NCI-H2196 (cell line): ENCODE data around the gene CPTP.

ENCODE experiments used
- DNase-seq: peaks from one replicate; lab custom pipeline; 2025; ENCODE audit not compliant: unreplicated experiment; lab: John Stamatoyannopoulos, UW

The CPTP gene

GRCh38 chr1:1291548-1292441 is 32.8 kb upstream of the CPTP start:
- peak; percentile 68 for DNase-seq

- DNase-seq, result no peak
Measured at GRCh38 chr1:1292442-1292779, 32.2 kb upstream of the CPTP start.

DNA sequence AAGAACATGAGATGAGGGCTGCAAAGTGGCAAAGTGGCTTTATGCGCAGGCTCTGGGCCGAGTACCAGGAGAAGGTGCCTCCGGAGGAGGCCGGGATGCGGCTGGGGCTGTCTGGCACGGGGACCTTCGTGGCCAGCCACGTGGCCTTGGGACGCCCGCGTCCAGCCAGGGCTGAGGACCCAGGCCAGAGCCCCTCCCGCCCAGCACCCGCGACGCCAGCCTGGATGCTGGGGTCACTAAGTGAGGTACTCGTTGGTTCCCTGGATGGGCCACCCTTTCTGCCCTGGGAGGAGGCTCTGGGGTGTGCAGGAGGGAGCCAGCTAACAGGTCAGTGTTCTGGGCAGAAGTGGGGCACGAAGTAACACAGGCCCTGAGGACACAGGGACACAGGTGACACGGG is 31.8 kb upstream of the CPTP start:
- no peak for DNase-seq

DNA sequence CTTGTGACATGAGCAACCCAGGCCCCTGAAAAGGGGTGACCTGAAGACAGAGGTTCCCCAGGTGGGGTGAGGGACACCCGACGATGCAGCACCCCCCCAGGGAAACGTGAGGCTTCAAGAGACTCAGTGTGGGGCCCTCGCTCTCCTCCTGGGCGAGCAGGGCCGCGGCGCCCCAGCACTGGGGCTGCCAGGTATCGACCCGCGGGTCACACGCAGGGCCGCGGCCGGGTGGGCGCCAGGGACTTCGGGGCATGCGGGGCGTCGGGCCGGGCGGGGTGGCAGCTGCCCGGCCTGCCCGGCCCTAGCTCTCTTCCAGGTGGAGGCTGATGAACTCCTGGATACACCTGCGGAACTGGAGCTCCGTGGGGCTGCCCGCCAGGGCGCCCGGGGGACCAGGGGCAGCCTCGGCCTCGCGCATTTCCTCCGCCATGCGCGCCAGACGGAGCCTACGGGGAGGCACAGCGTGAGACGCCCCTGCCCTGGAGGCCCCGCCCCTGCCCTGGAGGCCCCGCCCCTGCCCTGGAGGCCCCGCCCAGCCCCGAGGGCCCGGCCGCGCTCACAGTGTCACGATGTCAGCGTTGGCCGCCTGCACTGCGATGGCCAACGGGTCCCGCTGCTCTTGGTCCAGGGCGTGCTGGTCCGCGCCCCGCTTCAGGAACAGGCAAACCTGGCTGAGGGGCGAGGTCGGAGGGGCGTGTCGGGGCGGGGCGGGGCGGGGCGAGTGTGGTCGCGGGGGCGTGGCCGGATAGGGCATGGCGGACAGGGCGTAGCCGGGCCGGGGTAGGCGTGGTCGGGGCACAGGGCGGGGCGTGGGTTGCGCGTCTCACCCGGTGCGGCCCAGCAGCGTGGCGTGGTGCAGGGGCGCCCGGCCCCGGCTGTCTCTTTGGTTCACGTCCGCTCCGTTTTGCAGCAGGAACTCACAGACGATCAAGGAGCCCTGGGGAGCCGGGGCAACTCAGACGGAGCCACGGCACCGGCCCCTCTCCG is 31.0 kb upstream of the CPTP start:
- DNase-seq, result no peak

DNA sequence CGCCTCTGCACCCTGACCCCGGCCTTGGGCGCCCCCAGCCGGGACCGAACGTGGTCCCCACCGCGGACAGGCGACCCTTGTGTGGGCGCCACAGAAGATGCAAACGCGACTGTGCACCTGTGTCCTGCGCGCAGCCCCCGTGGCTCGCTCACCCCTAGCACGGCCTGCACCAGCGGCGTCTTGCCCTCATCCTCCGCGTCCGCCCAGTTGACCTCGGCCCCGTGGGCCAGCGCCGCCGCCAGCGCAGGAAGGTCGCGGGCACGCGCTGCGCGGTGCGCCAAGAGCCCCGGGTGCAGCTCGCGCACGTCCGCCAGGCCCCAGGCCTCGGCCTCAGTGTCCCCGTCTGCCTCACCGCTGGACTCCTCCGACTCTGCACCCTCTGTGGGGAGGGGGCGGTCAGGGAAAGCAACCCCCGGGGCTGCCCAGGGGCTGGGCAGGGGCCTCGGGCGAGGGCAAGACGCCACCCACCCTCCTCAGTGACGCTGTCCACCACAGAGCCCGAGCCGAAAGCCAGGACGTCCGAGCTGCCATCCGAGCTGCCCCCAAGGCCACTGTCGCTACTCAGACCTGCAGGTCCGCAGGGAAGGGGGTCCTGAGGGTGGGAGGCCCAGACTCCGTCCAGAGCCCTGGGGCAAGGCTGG is 30.2 kb upstream of the CPTP start:
- no peak for DNase-seq

DNA sequence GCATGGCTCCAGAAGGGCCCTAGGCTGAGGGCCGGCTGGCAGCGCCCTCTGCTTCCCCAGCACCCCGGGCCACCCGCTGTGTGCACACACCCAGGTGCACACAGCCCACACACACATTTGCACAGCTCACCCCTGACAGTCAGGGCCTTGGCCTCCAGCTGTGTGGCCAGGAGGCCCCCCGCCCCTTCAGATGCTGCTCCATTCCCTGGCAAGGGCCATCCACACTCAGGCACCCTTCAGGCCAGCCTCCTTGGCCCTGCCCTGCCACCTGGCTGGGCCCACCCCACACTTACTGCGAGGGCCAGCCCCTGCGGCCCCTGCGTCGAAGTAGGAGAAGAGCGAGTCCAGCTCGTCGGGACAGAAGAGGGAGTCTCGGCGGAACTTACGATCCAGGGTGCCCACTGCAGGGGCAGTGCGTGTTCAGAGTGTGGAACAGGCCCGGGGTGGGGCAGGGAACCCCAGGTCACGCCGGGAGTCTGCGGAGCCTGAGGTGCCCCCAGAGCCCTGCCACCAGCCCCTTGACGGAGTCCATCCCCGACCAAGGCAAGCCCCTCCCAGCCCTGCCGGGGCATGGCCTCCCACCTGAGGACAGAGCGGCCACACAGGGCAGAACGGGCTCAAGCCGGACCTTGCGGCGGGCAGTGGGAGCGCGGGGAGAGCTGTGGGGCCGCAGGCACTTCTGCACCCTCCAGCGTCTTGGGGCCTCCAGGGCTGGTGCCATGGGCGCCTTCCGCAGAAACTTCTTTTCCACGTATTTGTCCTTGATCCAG is 29.3 kb upstream of the CPTP start:
- DNase-seq, result no peak

DNA sequence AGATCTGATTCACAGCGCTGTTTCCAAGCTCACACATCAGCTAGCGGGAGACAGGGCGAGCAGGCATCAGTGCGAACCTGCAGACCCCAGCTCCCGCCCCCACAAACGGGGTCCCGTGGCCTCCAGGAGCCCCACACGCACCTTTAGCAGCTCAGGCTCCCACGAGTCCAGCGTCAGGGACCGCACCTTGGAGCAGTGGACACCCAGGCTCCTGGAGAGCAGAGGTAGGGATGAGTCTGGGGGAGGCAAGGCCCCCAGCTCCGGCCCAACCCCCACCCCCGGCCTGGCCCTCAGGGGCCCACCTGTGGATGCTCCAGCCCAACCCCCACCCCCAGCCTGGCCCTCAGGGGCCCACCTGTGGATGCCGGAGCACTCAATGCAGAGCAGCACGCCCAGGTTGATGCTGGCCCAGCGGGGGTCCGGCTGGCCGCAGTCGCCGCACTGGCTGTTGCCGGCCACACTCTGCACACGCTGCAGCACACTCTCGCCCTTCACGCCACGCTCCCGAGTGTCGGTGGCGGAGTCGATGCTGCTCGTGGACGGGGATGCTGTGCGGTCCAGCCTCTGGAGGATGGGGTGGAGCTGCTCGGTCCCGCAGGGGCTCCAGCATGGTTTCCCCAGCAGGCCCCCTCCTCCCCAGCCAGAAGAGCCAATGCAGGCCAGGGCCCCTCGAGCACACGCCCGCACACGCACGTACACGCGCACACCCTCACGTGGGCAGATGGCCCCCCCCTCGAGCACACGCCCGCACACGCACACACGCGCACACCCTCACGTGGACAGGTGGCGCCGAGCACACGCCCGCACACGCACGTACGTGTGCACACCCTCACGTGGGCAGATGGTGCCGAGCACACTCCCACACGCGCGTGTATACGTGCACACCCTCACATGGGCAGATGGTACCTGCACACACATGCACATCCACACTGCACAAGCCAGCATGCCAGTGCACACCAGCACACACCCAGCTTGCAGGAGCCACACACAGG is 28.2 kb upstream of the CPTP start:
- DNase-seq, result no peak

DNA sequence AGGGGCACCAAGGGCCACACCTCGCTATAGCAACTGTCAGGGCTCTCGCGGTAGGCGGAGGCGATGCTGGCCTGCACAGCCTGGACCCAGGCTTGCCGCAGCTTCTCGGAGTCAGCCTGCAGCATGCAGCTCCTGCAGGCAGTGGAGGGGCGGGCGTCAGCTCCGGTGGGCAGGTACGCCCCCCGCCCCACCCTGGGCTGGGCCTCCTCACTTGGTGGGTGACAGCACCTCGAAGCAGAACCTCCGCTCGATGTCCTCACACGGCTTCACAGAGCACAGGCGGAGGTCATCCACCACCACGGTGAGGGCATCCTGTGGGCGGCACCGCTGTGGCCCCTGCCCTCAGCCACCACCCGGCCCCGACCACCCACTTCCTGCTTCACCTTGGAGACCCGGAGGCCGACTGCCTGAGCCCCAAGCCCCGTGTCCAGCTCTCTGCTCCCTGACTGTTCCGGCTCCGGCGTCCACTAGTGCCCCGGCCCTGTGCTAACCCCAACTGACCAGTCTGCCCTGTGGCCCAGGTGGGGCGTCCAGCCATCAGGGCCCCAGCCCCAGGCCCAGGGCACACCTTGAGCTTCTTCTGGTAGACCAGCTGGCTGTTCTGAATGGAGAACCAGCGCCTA is 26.7 kb upstream of the CPTP start:
- no peak for DNase-seq

DNA sequence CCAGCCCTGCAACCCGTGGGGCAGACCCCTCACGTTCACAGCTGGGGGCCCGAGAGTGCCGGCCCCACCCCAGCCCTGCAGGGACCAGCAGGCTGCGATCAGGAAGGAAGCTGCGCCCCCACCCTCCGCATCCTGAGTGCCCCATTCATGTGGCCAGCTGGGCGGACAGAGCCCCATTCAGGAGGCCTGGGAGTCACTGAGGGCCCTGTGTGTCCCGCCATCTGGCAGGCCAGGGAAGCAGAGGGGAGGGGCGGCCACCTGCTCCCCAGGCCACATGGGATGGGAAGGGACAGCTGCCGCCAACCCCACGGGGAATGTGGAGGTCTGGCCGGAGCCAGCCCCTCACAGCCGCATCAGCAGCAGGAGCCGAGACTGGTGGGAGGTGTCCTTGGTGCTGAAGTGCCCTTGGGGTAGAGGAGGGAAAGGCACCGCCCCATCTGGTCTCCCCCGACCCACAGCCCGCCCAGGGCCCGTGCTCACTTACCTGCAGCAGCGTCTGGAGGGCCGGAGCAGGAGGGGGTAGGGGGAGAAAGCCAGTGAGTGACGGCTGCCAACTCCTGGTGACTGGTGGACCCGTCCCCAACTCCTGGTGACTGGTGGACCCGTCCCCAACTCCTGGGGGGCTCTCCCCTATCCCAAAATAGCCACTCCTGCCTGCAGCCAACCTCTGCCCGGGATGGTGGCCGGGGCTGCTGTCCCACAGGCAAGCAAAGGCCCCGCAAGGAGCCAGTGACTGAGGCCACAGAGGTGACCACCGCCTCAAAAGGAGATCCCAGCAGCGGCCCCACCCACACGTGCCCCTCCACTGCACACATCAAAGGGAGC is 25.5 kb upstream of the CPTP start:
- no peak for DNase-seq

DNA sequence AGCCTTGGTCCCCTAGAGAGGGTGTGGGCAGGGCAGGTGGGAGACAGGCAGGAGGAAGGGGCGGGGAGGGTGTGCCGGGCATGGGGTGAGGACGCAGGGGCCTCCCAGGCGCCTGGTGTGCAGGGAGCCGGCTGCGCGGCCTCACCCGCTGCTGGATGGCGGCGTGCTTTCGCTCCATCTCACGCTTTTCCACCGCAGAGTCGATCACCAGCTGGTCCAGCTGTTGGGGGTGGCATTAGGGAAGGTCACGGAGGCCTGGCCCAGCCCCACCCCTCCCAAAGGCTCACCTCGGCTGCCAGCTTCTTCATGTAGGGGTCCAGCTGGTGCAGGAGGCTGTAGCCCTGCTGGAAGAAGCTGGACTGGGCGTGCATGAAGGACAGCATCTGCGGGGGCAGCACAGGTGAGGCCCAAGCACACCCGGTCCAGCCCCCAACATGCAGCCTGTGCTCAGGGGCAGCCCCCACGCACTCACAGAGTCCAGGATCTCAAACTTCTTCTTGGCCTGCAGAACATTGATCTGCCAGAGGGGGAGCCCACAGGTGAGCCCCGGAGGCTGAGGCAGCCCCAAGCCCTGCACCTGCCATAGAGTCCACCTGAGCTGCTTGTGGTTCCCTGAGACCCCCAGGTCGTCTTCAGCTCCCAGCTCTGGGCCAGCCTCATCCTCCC is 24.8 kb upstream of the CPTP start:
- no peak for DNase-seq

DNA sequence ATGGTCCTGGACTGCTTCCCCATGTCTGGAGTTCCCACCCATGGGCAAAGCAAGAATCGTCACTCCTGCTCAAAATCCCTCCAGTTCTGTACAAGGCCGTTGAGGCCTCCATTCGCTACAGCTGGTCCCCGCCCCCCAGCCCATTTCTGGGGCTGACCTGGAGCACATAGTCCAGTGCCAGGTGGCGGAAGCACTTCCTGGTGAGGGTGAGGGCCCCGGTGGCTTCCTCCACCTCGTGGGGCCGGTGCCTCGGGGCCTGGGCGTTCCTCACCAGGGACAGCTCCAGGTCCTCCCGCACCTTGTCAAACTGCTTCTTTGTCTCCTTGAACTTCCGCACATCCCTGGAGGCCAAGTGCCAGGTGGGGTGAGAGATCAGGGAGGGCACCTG is 24.3 kb upstream of the CPTP start:
- DNase-seq, result no peak

DNA sequence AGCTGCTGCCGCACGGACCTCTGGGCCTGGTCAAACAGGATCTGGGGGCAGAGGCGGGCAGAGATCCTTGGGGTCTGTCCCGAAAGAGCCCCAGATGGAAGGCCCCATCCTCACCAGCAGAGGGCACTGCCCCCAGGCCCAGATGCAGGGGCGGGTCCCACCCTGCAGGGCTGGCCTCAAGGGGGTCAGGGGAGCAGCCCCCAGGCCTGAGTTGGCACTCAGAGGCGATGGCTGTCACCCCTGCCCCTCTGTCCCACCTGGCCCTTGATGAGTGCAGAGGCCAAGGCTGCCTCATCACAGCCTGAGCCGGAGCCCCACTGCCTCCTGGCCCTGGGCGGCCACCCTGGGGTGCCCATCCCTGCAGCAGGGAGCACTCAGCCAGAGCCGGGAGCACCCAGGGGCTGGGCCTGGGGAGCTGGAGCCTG is 22.6 kb upstream of the CPTP start:
- DNase-seq, result no peak

GRCh38 chr1:1302951-1303509 is 21.6 kb upstream of the CPTP start:
- no peak for DNase-seq

DNA sequence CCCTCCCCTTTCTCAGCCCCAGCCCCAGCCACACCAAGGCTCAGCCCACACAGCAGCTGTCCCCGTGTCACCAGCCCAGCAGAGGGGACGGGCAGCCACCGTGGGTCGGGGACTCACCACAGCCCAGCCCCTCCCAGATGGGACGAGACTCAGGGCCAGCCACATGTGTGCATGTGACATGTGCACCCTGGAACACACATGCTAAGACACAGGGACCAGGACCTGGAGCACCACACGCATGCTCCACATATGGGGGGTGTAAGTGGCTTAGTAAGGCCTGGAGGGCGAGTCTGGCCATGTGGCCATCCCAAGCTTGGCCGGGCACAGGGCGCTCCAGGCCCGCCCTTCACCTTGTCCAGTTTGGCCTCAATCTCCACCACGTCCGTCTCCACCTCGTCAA is 20.9 kb upstream of the CPTP start:
- DNase-seq, result no peak

DNA sequence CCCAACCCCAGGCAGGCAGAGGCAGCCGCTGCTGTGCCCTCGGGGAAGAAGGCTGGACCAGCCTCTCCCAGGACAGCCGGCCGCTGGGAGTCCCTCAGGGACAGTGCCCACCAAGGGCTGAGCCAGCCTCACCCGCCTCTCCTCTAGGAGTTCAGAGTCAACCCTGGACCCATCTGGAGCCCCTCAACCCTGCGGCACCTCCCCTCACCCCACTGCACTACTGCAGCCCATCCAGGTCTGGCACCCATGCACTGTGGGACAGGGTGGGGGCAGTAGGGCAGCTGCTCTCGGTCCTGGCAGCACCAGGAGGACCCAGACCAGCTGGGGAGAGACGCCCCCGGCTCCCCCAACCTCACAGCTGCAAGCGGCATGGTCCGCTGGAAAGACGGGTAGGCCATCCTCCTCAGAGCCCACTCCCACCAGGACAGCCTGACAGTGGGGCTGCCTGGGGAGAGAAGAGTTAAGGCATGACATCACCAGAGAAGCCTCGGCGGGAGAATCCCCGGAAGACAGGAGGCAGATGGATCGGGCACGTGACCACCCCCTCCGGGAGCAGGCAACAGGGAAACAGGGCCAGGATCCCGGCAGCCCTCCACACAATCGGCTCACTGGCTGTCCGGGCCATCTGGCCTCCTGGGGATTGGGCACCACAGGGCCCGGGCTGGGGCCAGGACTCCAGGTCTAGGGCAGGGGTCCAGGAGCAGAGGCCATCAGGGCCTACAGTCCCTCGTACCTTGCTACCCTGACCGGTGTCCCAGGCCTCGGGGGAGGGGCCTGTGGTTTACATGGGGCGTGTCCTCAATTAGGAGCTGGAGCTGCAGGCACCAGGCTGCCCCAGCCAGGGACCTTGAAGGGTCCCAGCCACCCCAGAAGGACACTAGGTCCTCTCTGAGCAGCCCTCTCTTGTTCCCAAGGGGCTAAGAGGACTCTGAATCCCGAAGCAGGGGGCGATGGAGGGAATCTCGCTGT is 20.0 kb upstream of the CPTP start:
- peak; percentile 81 for DNase-seq
